NCI-H345 treated with DMSO at 0.1 percent for 48 hours (cell line): ENCODE measurements around the gene GDF2.
A peak's percentile ranks its signal among the peaks of the same experiment; 100 is the strongest.

Experiments used
- DNase-seq: peaks from one replicate; lab custom pipeline; 2025; ENCODE audit not compliant: unreplicated experiment; lab: John Stamatoyannopoulos, UW

Gene GDF2

DNA sequence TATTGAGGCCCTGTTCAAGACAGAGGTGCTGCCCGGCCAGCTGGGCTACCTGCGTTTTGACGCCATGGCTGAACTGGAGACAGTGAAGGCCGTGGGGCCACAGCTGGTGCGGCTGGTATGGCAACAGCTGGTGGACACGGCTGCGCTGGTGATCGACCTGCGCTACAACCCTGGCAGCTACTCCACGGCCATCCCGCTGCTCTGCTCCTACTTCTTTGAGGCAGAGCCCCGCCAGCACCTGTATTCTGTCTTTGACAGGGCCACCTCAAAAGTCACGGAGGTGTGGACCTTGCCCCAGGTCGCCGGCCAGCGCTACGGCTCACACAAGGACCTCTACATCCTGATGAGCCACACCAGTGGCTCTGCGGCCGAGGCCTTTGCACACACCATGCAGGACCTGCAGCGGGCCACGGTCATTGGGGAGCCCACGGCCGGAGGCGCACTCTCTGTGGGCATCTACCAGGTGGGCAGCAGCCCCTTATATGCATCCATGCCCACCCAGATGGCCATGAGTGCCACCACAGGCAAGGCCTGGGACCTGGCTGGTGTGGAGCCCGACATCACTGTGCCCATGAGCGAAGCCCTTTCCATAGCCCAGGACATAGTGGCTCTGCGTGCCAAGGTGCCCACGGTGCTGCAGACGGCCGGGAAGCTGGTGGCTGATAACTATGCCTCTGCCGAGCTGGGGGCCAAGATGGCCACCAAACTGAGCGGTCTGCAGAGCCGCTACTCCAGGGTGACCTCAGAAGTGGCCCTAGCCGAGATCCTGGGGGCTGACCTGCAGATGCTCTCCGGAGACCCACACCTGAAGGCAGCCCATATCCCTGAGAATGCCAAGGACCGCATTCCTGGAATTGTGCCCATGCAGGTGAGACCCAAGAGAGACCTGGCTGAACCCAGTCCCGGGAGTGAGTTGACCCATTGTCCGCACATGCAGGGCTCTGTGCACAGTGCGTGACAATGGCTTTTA is 28.7 kb downstream of the GDF2 start:
- no peak for DNase-seq

DNA sequence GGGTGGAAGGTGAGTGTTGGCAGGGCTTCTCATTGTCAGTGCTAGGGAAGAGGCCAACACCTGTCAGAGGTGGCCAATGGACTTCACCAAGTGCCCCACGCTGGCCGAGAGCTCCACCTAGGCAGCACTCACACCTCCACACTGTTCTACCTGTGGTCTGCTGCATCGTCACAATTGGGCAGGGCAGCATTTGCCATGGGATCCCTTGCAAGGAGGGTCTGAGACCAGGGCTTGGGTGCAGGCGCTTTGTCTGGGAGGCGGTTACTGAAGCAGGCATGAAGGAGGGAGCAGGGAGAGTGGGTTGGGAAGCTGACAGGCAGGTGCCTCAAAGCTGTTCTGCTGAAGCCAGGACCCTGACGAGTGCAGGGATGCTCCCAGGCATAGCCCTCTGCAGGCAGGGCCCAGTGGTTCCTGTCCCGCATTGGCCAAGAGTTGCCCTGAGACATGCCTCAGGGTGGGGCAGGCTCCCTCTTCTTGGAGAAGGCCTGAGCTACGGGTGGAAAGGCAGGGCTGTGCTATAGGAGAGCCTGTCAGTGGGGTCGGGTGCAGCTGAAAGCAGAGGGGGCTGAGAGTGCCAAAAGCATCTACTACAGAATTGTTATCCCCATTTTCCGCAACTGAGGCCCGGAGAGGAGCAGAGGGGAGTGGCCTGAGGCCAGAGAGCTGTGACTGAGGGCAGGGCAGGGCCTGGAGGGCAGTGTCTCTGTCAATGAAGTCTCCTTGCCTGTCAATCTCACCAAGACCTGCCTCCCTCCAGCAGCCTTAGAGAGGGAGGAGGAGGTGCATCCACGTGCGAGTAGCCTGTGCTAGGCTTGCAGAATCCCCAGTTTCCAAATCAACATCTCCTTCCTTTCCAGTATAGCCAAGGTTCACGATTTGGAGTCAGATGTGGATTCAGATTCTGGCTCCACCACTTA is 29.9 kb downstream of the GDF2 start:
- DNase-seq: no peak

DNA sequence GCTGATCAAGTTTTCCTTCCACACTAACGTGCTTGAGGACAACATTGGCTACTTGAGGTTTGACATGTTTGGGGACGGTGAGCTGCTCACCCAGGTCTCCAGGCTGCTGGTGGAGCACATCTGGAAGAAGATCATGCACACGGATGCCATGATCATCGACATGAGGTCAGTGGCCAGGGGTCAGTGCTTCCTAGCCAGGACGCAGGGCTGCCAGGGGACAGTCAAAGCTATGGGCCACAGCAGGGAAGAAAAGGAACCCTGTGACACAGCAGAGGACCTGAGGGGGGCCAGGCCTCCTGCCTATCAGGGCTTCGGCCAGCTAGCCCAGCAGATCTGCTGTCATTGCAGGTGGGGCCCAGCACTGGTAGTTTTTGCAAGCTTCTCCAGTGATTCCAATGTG is 31.1 kb downstream of the GDF2 start:
- no peak for DNase-seq

DNA sequence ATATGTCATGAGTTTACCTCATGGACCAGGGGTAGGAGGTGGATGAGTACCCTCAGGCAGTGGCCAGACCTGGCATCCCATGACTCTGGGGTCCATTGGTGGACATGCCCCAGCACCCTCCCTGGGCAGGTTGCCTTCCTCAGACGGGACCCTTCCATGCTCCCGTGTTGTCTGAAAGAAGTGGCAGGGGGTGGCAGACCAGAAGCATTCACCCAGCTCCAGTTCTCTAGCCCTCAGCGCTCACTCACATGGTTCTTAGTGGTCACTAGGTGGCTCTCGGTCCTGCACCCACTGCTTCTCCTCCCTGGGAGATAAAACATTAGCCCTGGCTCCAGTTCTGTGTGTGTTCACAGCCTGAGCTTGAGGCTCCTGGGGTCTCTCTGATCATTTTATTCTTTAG is 31.9 kb downstream of the GDF2 start:
- DNase-seq: no peak

DNA sequence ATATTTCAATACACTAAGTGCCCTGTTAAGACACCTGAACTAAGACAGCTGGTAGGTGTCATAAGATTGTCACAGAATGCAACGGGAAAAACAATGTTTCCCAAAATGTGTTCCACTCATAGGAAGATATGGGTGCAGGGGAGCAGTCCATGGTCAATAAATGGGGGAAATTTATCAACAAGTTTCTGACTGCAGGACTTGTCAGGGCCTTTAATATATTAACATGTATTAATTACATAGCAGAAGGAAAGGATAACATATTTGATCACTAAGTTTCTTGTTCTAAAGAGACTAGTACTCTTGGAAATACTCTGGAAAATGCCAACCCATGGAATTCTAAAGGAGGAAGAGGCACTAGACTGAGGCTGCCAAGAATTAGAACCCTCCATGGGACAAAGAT is 32.6 kb downstream of the GDF2 start:
- no peak for DNase-seq

DNA sequence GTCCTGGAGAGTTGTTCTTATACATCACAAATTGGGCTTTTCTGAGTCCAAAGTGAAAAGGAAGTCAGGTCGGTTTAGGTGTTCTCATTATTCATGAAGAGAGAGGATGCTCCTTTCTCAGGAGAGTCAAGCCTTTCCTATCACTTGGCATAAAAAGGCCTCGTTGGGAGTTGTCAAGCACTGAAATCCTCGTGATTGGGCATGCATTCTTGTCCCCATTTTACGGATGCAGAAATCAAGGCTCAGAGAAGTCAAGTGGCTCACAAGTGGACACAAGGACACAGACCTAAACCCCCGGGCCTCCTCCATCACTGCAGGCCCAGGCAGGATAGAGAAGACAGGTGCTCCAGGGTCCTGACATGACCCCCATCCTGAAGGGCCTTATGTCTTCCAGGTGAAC is 34.5 kb downstream of the GDF2 start:
- DNase-seq: no peak

DNA sequence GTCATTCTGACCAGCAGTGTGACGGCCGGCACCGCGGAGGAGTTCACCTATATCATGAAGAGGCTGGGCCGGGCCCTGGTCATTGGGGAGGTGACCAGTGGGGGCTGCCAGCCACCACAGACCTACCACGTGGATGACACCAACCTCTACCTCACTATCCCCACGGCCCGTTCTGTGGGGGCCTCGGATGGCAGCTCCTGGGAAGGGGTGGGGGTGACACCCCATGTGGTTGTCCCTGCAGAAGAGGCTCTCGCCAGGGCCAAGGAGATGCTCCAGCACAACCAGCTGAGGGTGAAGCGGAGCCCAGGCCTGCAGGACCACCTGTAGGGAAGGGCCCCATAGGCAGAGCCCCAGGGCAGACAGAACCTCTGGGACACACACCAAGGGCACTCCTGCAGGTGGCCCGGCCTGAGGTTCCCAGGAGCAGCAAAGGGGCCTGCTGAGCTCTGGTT is 34.9 kb downstream of the GDF2 start:
- DNase-seq: no peak

DNA sequence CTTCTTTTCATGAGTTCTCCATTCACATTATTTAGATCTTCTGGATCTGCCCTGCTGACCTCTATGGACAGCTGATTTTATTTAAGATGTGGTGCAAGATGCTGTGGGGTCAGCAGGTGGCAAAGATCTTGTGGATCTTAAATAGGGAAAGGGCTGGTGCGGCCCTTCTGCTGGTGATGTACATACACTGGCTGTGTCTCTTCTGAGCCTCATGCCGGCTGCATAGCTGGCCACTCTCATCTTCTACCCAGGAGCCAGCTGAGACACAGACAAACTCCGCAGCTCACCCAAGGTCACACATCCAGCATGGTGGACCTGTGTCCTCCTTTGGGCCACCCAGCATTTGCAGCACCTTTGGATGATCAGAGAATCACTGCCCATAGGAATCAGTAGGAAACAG is 35.7 kb downstream of the GDF2 start:
- no peak for DNase-seq

DNA sequence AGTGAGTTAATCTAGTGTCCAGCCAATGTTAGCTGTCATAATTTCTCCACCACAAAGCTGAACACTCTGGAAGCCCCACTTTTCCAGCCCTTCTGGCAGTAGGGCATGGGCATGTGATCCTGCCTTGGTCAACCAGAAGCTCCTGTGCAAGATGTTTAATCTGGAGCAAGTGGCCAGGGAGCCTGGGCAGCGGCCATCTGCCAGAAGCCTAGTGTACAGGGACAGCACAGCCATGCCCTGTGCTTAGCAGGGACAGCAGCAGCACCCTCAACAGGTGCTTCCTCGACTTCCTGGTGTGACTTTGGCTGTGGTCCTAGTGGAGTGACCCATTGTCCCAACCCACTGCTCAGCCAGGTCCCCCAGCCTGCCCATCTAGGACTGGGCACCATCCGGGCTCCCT is 36.2 kb downstream of the GDF2 start:
- DNase-seq: no peak

DNA sequence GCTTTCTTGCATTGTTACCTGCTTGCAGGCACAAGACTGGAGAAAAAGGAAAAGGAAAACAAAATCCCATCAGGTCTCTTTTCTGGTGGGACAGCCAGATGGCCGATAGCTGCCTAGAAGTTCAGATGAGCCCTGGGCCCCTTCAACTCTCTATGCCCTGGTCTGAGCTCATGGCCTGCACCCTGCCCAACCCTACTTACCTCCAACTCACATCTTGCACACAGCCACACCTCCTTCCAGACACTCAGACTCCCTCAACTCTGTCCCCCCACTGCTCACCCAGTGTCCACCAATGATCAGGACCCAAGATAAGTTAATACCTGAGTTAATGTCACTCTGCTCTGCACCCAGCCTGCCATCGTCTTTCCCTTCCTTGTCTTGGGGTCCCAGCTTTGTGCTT is 36.8 kb downstream of the GDF2 start:
- no peak for DNase-seq

DNA sequence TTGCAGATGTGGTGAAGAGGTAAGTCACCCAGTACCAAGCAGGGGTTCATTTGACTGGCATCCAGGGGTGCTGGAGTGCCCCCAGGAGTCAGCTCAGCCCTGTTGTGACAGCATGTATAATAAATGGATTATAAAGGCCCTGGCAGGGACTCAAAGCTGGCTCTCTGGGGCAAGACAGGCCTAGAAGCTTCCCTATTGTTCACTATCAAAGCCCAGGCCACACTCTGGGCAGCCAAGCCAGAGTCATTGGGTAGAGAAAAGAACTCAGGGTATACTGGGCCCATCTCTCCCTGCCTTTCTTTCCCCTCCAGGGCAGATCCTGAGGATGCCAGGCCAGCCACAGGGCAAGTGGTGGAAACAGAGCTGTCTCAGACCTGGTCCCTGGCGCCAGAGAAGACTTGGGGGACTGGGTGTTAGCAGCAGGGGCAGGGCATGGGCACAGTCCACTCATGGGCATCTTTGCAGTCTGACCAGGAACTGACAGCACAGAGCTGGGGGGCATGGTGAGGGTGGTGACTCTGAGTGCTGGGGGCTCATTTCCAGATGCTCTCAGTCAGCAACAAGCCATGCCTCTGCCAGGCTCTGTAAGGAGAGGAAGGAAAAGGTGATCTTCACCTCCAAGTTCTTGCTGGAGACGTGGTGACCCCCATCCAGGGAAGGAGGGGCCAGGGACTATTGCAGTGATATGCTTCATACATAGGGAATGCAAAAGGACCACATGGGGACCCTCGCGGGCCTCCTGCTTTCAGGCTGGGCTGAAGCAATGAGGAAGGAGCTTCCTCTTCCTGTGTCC is 37.6 kb downstream of the GDF2 start:
- no peak for DNase-seq

DNA sequence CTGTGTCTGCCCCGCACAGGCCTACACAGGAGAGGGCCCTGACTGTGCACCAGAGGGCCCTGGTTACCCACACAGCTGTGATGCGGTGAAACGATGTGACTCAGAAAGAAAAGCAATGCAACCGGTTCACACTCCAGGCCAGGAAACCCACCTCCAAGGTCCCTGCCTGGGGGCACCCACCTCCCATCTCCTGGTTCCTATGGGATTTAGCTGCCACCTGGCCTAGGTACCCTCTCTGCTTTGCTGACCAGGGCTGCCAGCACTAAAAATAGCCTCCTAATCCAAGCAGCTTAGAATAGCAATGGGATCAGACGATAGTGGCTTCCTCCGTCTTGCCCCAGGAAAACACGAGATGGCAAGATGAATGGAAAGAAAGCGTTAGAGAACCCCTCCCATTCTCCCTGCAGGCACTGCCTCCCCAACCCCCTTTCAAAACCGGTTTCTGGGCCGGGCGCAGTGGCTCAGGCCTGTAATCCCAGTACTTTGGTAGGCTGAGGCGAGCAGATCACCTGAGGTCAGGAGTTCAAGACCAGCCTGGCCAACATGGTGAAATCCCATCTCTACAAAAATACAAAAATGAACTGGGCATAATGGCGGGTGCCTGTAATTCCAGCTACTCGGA is 38.3 kb downstream of the GDF2 start:
- no peak for DNase-seq

DNA sequence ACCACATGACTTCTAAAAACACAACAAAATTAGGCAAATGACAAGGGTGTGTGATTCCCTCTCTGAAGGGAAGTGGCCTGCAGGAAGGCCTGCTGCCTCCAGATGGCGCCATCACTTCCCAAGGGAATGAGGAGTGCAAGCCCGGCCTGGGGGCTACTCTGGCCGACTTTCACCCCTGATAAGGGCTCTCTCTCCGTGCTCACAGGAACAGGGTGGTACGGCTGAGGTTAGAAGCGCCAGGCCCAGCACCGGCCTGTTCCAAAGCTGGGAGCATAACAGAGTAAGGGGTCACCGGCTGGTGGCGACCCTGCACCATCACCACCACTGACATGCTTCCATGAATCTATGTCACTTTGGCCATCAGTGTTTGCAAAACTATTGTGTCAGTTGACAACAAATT is 39.0 kb downstream of the GDF2 start:
- no peak for DNase-seq

DNA sequence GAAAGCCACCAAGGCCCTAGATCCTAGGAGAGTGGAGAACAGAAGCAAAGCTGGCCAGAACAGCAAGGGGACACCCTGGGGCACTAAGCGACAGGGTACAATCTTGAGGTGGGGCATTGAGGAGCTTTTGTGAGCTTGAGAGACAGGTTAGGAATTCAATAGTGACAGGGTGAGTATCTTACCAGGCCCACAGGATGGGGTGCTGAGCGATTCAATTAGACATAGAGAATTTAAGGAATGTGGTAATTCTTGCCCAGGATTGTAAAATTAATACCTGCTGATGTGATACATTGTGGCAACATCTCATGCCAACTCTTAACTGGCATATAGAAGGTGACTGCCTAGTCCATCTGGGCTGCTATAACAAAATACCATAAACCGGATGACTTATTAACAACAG is 39.9 kb downstream of the GDF2 start:
- no peak for DNase-seq

DNA sequence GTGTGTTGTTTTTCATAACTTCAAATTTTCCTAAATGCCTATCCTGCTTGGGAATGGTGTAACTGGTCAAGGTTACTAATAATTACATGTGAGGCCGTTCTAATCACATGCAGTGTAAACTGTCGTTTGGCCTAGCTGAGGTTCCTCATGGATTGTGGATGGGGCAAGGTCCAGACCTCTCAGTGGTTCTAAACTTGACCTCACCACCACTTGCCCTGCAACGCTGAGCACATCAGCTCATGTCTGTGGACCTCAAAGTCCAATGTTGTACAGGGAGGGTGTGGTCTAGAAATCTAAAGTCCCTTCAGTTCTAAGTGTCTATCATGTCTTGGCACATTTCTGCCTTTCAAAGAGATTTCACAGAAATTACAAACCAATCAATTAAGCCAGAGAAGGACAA is 41.5 kb downstream of the GDF2 start:
- DNase-seq: no peak

DNA sequence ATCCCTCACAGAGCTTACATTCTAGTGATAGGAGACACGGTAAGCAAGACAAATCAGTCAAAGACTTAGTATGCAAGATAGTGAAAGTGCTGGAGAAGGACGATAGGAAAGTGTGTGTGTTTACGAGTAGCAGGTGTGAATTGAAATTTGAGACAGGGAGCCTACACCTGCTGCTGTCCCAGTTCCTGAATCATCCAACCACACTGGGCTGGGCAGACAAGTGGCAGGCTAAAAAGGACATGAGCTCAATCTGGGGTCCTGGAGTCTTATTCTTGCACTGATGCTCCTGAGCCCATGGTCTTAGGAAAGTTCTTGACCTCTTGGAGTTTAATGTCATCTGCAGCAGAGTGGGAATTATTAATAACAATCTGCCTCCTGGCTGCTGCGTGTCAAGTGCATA is 42.1 kb downstream of the GDF2 start:
- DNase-seq: peak; percentile 39

DNA sequence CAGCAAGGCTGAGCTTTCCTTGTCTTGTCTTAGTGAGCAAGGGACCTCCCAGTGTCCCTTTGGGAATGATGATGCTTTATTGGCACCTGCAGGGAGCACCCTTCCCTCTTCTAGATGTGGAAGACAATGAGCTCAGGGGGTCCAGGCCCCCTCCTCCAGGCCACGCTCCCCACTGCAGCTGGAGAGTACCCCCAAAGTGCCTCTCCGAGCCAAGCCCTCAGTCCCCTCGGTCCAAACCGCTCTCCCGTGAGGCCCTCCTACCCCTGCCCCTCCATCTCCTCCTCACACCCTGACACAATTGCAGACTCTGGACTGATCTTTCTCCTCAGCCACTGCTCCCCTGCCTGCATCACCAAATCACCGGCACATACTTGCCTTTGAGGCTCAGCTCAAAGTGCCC is 42.7 kb downstream of the GDF2 start:
- DNase-seq: no peak

DNA sequence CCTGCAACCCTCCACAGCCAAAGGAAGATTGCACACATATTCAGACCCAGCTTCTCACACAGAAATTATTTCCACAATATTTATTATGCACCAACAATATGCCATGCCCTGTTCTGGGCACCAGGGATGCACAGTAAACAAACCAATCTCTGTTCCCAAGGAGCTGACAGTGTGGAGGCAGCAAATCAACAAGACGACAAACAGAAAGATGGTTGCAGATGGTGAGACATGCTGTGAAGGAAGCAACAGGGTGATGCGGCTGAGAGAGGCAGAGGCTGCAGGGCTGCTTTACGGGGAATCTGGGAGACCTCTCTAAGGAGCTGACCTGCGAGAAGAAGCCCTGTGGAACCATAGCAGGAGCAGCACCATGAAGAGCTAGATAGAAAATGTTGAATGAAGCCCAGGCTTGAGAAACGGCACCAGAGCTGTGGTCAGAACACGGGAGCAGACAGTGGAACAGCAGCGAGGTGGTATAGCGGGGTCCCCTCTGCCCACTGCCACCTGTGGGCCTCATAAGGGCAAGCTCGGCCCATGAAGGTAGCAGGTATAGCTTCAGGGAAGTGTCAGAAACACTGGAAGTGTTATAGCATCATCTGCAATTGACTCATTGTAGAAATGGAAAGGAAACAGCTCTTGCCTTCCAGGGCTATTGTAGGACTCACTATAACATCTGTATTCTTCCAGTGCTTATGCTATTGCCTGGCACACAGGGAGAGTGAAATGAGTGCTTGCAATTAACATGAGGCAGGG is 43.4 kb downstream of the GDF2 start:
- no peak for DNase-seq

DNA sequence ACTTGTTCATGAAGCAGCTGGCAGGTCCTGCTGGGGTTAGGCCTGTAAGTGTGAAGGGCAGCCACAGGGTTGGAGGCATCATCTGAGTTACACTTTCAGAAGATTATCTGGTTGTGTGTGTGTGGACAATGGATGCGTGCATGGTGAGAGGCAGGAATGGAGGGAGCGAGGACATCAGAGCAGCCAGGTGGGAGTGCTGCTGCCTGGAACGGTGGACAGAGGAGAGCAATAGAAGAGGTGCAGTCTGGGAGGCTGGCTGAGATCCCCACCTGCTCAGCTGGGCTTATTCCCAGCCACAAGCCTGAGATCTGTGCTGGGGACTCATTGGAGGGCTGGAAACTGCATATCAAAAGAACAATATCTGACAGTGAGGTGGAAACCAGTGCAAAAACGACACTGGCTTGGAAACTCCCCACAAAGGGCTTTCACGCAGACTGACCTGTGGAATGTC is 44.0 kb downstream of the GDF2 start:
- DNase-seq: no peak
